ENCODE measurements around the gene IL3RA. TPM values are rescaled to one million over a fixed set of nuclear protein-coding genes. Genes with fewer than 3 reads are reported as not detected.

Gene IL3RA
- total and polyA plus RNA-seq, 2 experiments from 2014 or later = 0.86 TPM; not detected in 1

GRCh38 chrX:1336948-1337779 lies 579 bp downstream of the IL3RA start:
- TF ChIP-seq ETS1 (IDR thresholded peaks at IDR 0.05) = no peak
- no peak for TF ChIP-seq EZH2phosphoT487 (IDR thresholded peaks at IDR 0.05; ENCODE audit: unreplicated experiment)
- no peaks in the 10 kb centered on the region for H3K27me3 ChIP-seq (ENCODE audit: insufficient read depth)

GRCh38 chrX:1341545-1342184 lies 5.1 kb downstream of the IL3RA start:
- no peak for DNase-seq (ENCODE audit: low spot score)
- TF ChIP-seq POLR2AphosphoS5 (IDR thresholded peaks at IDR 0.05; ENCODE audit: low read depth) (no peak), ETS1 (IDR thresholded peaks at IDR 0.05) (no peak), JUNB (IDR thresholded peaks at IDR 0.05; ENCODE audit: unreplicated experiment) (no peak), REST (IDR thresholded peaks at IDR 0.05; ENCODE audit: unreplicated experiment) (no peak), CREB1 (CRISPR knock-in tag; IDR thresholded peaks at IDR 0.05; ENCODE audit: low read depth) (no peak), CTCF (conservative IDR thresholded peaks at IDR 0.05; ENCODE audit: low read depth in 2 of 2) (no peak), NANOG (IDR thresholded peaks at IDR 0.05; ENCODE audit: borderline replicate concordance) (no peak), EZH2 (IDR thresholded peaks at IDR 0.05; ENCODE audit: low read depth, unreplicated experiment) (no peak)

More at GRCh38 chrX:1336948-1337779, 579 bp downstream of the IL3RA start:
- Histone ChIP-seq H3K9me2 (ENCODE audit: insufficient read depth) (no peaks in the 10 kb centered on the region), H3K36me3 (ENCODE audit: insufficient read depth) (no peaks in the 10 kb centered on the region), H3F3A (replicated peaks; ENCODE audit: low read depth) (0 out of 2 replicates have a peak, but pooled peaks cover 4% of the 10 kb centered on the region), H3K4me2 (no peak overlapping the region), H3K79me2 (replicated peaks; ENCODE audit: insufficient read depth) (no peaks in the 10 kb centered on the region), H4K20me1 (replicated peaks; ENCODE audit: insufficient read depth) (no peaks in the 10 kb centered on the region), H3K4me3 (no peak overlapping the region), H2AFZ (no peak overlapping the region), H3K27ac (ENCODE audit: low read depth) (no peak overlapping the region), H3K4me1 (ENCODE audit: insufficient read depth) (no peaks in the 10 kb centered on the region)
- Mint-ChIP-seq H3K4me1 (no peaks in the 10 kb centered on the region), H3K27ac (no peak overlapping the region), H3K4me3 (no peak overlapping the region), H3K9me3 (peaks cover 96% of the 10 kb centered on the region), H3K27me3 (ENCODE audit: insufficient read depth, low read depth, poor library complexity) (peaks cover 10% of the 10 kb centered on the region), H3K36me3 (ENCODE audit: low read depth) (peaks cover 61% of the 10 kb centered on the region)
- DNase-seq (ENCODE audit: low spot score) (no peak), ATAC-seq (no peak)

More at GRCh38 chrX:1341545-1342184, 5.1 kb downstream of the IL3RA start:
- no peak overlapping the region for H3K27ac Mint-ChIP-seq
- no peaks in the 10 kb centered on the region for H3K79me2 ChIP-seq (replicated peaks; ENCODE audit: insufficient read depth)
- no peaks in the 10 kb centered on the region for H3K4me1 ChIP-seq (ENCODE audit: insufficient read depth)
- H3F3A ChIP-seq (replicated peaks; ENCODE audit: low read depth) = 0 out of 2 replicates have a peak, but pooled peaks cover 6% of the 10 kb centered on the region
- H3K36me3 Mint-ChIP-seq (ENCODE audit: low read depth) = peaks cover 56% of the 10 kb centered on the region
- no peaks in the 10 kb centered on the region for H3K9me2 ChIP-seq (ENCODE audit: insufficient read depth)
- H3K4me3 ChIP-seq = no peak overlapping the region
- H3K4me1 Mint-ChIP-seq = no peaks in the 10 kb centered on the region
- peaks cover 7% of the 10 kb centered on the region for H3K27me3 Mint-ChIP-seq (ENCODE audit: insufficient read depth, low read depth, poor library complexity)
- H3K27ac ChIP-seq (ENCODE audit: low read depth) = no peak overlapping the region
- H3K4me3 Mint-ChIP-seq = no peak overlapping the region
- peaks cover 92% of the 10 kb centered on the region for H3K9me3 Mint-ChIP-seq
- no peaks in the 10 kb centered on the region for H3K27me3 ChIP-seq (ENCODE audit: insufficient read depth)
- no peak for ATAC-seq
- H3K4me2 ChIP-seq = no peak overlapping the region
- H4K20me1 ChIP-seq (replicated peaks; ENCODE audit: insufficient read depth) = no peaks in the 10 kb centered on the region
- H3K36me3 ChIP-seq (ENCODE audit: insufficient read depth) = no peaks in the 10 kb centered on the region
- H2AFZ ChIP-seq = no peak overlapping the region
